Effector memory CD4-positive, alpha-beta T cell (primary cell): ENCODE results near the gene ZNF185.

Source experiments
- DNase-seq, 3 donors: peaks; one replicate each; pipeline ENCODE4 v3.0.0-alpha.2; 2020
- H3K27ac ChIP-seq: 2 replicates; pipeline ENCODE4 v1.7.0; 2013; ENCODE audit warnings: mild to moderate bottlenecking, low read length, moderate library complexity; ENCODE audit not compliant: insufficient read depth, poor library complexity, severe bottlenecking
- H3K27me3 ChIP-seq: replicated peaks from 2 replicates; pipeline ENCODE4 v1.7.0; 2013; ENCODE audit warnings: mild to moderate bottlenecking, low read length; ENCODE audit not compliant: insufficient read depth, control insufficient read depth, poor library complexity, severe bottlenecking
- H3K36me3 ChIP-seq: 2 replicates; pipeline ENCODE4 v1.7.0; 2013; ENCODE audit warnings: mild to moderate bottlenecking, low read length, moderate library complexity; ENCODE audit not compliant: control insufficient read depth, insufficient read depth
- H3K4me1 ChIP-seq: 2 replicates; pipeline ENCODE4 v1.7.0; 2013; ENCODE audit warnings: low read length, mild to moderate bottlenecking; ENCODE audit not compliant: control insufficient read depth, insufficient read depth, poor library complexity, severe bottlenecking
- H3K4me3 ChIP-seq: 2 replicates; pipeline ENCODE4 v1.7.0; 2013; ENCODE audit warnings: low read length, low read depth, mild to moderate bottlenecking; ENCODE audit not compliant: insufficient read depth, poor library complexity, severe bottlenecking
- H3K9me3 ChIP-seq: 2 replicates; pipeline ENCODE4 v1.7.0; 2013; ENCODE audit warnings: mild to moderate bottlenecking, low read length, moderate library complexity; ENCODE audit not compliant: control insufficient read depth

ZNF185 gene

DNA sequence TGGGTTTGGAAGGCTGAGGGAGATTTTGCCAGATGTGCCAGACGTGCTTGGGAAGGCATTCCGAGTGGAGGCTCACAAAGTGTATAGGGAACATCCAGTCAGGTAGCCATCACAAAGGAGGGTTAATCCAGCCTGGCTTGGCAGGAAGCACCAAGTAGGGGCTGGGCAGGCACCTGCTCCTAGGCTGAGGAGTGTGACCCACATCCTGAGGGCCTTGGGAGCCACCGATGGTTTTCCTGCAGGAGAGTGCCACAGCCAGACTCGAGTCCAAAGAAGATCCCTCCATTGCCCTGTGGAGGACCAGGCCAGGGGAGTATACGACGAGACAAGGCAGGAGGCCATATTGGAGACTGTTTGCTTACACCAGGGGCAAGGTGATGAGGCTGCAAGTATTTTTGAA is 48.8 kb downstream of the ZNF185 start:
- Histone ChIP-seq H3K9me3 (no peaks in the 10 kb centered on the region), H3K36me3 (no peaks in the 10 kb centered on the region), H3K27me3 (no peaks in the 10 kb centered on the region), H3K4me3 (no peak overlapping the region), H3K4me1 (peaks cover 2% of the 10 kb centered on the region), H3K27ac (no peak overlapping the region)
- no peak for DNase-seq
